ENCODE data around the gene BIK. TPM values are rescaled to one million over a fixed set of nuclear protein-coding genes. Genes with fewer than 3 reads are reported as not detected.

The BIK gene
- total RNA-seq, 1 donor from 2014 or later = 0.97 TPM

DNA sequence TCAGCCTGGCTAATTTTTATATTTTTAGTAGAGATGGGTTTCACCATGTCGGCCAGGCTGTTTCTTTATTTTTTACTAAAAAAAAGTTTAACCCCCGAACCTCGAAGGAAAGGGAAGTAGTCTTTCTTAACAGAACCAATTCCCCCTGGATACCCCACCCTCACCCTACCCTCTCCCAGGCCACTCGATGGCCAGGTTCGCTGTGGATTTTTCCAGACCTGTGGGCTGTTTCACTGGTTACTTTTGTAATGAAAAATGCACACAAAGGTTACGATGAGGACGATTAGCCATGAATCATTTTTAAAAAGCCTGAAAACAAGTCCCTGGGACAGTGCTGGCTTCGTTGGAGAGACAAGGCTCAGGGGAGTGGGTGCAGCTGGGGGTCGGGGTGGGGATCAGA, 43.3 kb downstream of the BIK start:
- H3K4me1 Mint-ChIP-seq (ENCODE audit: unreplicated experiment) = peaks cover 8% of the 10 kb centered on the region
- no peak for TF ChIP-seq CTCF (IDR thresholded peaks at IDR 0.05; ENCODE audit: unreplicated experiment)
- peaks cover 4% of the 10 kb centered on the region for H3K27me3 Mint-ChIP-seq (ENCODE audit: unreplicated experiment)
- DNase-seq (ENCODE audit: low spot score) = no peak
- H3K27ac Mint-ChIP-seq (ENCODE audit: unreplicated experiment) = no peak overlapping the region
- H3K4me3 Mint-ChIP-seq (ENCODE audit: unreplicated experiment) = no peak overlapping the region
- no peaks in the 10 kb centered on the region for H3K9me3 Mint-ChIP-seq (ENCODE audit: unreplicated experiment)
- H3K36me3 Mint-ChIP-seq (ENCODE audit: low read depth, unreplicated experiment) = no peaks in the 10 kb centered on the region

- no peak for DNase-seq (ENCODE audit: low spot score)
- Mint-ChIP-seq H3K27ac (ENCODE audit: unreplicated experiment) (no peak overlapping the region), H3K4me1 (ENCODE audit: unreplicated experiment) (peaks cover 8% of the 10 kb centered on the region), H3K4me3 (ENCODE audit: unreplicated experiment) (no peak overlapping the region), H3K9me3 (ENCODE audit: unreplicated experiment) (no peaks in the 10 kb centered on the region), H3K36me3 (ENCODE audit: low read depth, unreplicated experiment) (no peaks in the 10 kb centered on the region), H3K27me3 (ENCODE audit: unreplicated experiment) (peaks cover 4% of the 10 kb centered on the region)
- no peak for TF ChIP-seq CTCF (IDR thresholded peaks at IDR 0.05; ENCODE audit: unreplicated experiment)
These were observed 44.5 kb downstream of the BIK start for GRCh38 chr22:43154887-43155536.

- Mint-ChIP-seq H3K27me3 (ENCODE audit: unreplicated experiment) (peaks cover 9% of the 10 kb centered on the region), H3K9me3 (ENCODE audit: unreplicated experiment) (no peaks in the 10 kb centered on the region), H3K27ac (ENCODE audit: unreplicated experiment) (no peak overlapping the region), H3K4me3 (ENCODE audit: unreplicated experiment) (no peak overlapping the region), H3K36me3 (ENCODE audit: low read depth, unreplicated experiment) (no peaks in the 10 kb centered on the region), H3K4me1 (ENCODE audit: unreplicated experiment) (peaks cover 6% of the 10 kb centered on the region)
- DNase-seq (ENCODE audit: low spot score) = no peak
- TF ChIP-seq CTCF (IDR thresholded peaks at IDR 0.05; ENCODE audit: unreplicated experiment) = no peak
These were observed 45.2 kb downstream of the BIK start for GRCh38 chr22:43155789-43156188.

- Mint-ChIP-seq H3K27ac (ENCODE audit: unreplicated experiment) (no peak overlapping the region), H3K4me1 (ENCODE audit: unreplicated experiment) (peaks cover 2% of the 10 kb centered on the region), H3K9me3 (ENCODE audit: unreplicated experiment) (no peaks in the 10 kb centered on the region), H3K4me3 (ENCODE audit: unreplicated experiment) (no peak overlapping the region), H3K27me3 (ENCODE audit: unreplicated experiment) (peaks cover 6% of the 10 kb centered on the region), H3K36me3 (ENCODE audit: low read depth, unreplicated experiment) (no peaks in the 10 kb centered on the region)
- no peak for TF ChIP-seq CTCF (IDR thresholded peaks at IDR 0.05; ENCODE audit: unreplicated experiment)
- DNase-seq (ENCODE audit: low spot score) = no peak
These were observed 45.9 kb downstream of the BIK start for GRCh38 chr22:43156413-43156812.

DNA sequence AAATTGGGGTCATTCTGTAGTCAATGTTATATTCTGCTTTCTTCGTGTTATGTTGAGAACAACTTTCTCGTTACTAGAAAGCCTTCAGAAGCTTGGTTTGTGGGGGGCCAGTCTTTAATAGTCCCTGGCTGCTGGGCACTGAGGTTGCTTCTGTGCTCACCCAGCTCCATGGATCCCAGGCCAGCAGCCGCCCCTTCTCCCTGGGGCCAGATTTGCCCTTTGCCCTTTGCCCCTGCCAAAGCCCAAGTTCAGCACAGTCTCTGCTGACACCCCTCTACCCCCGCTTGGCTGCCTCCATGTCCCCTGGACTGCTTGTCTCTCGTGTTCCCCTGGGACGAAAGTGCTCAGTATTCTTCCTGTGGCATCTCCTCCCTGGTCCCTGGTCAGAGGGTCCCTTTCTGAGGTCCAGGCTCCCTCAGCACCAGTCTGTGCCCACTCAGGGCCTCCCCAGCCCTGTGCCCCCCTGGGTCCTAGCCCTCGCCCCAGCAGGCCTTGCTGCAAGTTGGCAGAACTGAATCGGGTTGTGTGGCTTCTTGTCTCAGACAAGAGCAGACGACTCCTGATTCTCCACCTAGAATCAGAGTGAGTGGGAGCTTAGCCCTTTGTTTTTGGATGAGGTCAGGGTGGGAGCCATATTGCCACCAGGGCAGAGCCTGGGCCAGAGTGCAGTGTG, 47.5 kb downstream of the BIK start:
- DNase-seq (ENCODE audit: low spot score) = no peak
- Mint-ChIP-seq H3K36me3 (ENCODE audit: low read depth, unreplicated experiment) (no peaks in the 10 kb centered on the region), H3K9me3 (ENCODE audit: unreplicated experiment) (no peaks in the 10 kb centered on the region), H3K4me3 (ENCODE audit: unreplicated experiment) (no peak overlapping the region), H3K4me1 (ENCODE audit: unreplicated experiment) (peaks cover 1% of the 10 kb centered on the region), H3K27me3 (ENCODE audit: unreplicated experiment) (peaks cover 6% of the 10 kb centered on the region), H3K27ac (ENCODE audit: unreplicated experiment) (no peak overlapping the region)
- TF ChIP-seq CTCF (IDR thresholded peaks at IDR 0.05; ENCODE audit: unreplicated experiment) = no peak
